Activated CD4-positive, CD25-positive, alpha-beta regulatory T cell treated with anti-CD3 and anti-CD28 coated beads, Interleukin-2, amount 50 U/mL, for 72 hours (primary cell): ENCODE results near the gene HYOU1.
A peak's percentile ranks its signal among the peaks of the same experiment; 100 is the strongest.
"Not testable (repeated sequence)": the region's sequence is repeated elsewhere in the genome, so short reads cannot be mapped to it uniquely, and the experiment has no call there.

Source experiments
- DNase-seq: peaks from one replicate; pipeline ENCODE4 v3.0.0; 2021

HYOU1 gene

DNA sequence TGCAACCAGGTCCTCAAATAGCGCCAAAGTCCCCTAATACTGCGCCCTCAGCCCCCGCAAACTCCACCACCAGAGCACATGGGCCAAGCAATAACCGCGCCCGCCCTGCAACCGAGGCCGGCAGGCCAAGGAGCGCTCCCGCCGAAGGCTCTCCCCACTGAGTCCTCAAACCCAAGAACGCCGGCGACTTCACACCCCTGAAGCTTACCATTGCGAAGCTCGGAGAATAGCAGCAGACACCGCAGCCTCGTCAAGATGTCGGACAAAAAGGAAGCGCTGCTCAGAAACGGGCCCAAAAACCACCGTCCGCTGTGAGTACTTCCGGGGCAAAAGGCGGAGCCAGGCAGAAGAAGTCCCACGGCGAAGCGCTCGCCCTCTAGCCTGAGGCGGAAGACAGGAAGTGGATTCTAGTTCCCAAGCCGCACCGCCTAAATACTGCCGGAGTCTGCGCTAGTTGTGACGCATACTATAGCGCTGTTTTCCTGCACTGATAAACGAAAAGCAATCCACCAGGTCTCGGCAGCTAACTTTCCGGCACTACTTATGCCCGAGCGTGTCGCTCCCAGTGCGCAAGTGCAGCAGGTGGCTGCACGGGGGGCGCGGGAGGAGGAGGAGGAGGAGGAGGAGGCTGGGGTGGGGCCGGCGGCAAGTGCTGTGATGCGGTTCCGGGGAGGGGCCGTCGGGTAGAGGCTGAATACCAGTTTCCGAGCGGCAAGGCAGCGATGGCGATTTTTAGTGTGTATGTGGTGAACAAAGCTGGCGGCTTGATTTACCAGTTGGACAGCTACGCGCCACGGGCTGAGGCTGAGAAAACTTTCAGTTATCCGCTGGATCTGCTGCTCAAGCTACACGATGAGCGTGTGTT lies 38.7 kb downstream of the HYOU1 start, which contains the start of the genes RPS25 and TRAPPC4:
Gene RPS25 (minus strand): TSS at position 270 of the 865 bp plus-strand sequence. CDS start 59 bp downstream, at position 211.
Gene TRAPPC4 (plus strand): TSS at position 693 of the 865 bp plus-strand sequence. CDS start 30 bp downstream, at position 723.
- peak; percentile 92 for DNase-seq

DNA sequence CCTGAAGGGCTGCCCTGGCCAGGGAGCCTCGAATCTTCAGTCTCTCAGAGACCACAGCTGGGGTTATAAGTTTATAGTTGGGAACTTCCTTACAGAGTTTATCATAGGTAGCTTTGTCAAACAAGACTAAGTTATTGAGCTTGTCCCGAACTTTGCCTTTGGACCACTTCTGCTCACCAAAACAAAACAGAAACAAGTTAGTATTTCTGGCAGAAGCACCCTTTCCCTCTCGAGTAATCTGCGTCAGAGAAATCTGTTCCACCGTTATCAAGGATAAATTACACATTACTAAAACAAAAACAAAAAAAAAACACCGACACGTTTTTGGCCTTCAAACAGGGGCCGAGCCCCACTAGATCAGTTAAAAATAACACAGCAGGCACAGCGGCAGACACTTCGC lies 39.6 kb downstream of the HYOU1 start:
- DNase-seq = not testable (repeated sequence)

DNA sequence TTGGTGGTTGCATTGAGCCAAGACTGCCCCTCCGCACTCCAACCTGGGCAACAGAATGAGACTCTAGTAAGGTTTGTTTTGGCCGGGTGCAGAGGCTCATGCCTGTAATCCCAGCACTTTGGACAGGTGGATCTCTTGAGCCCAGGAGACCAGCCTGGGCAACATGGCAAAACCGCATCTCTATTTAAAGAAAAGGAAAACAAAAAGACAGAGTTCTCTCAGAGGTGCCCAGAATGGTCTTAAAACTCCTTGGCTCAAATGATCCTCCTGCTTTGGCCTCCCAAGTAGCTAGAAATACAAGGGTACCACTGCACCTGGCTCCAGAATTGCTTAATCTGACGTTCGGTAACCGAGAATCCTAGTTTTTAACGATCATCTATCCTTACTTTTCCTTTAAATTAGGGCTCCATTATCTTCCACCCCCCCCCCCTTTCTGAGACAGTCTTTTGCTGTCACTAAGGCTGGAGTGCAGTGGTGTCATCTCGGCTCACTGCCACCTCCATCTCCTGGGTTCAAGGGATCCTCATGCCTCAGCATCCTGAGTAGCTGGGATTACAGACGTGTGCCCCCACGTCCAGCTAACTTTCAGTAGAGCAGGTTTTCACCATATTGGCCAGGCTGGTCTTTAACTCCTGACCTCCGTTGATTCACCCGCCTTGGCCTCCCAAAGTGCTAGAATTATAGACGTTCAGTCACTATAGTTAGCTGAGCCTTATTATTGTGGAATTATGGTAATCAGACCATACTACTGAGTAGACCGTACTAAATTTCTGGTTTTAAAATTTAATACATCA lies 40.6 kb downstream of the HYOU1 start:
- no peak for DNase-seq

DNA sequence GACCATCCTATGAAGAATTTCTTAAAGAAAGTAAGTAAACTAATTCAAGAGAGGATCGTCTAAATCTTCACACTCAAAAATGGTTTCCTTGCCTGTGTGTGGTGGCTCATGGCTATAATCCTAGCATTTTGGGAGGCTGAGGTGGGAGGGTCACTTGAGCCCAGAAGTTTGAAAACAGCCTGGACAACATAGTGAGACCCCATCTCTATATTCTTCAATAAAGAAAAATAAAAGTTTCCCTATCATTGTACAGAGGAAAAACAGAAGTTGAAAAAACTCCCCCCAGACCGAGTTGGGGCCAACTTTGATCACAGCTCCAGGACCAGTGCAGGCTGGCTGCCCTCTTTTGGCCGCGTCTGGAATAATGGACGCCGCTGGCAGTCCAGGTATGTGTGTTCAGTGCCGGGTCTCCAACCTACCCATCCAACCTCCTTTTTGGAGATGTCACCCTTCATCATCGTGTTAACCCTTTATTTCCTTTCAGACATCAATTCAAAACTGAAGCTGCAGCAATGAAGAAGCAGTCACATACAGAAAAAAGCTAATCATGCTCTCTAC lies 41.9 kb downstream of the HYOU1 start:
- DNase-seq = no peak

DNA sequence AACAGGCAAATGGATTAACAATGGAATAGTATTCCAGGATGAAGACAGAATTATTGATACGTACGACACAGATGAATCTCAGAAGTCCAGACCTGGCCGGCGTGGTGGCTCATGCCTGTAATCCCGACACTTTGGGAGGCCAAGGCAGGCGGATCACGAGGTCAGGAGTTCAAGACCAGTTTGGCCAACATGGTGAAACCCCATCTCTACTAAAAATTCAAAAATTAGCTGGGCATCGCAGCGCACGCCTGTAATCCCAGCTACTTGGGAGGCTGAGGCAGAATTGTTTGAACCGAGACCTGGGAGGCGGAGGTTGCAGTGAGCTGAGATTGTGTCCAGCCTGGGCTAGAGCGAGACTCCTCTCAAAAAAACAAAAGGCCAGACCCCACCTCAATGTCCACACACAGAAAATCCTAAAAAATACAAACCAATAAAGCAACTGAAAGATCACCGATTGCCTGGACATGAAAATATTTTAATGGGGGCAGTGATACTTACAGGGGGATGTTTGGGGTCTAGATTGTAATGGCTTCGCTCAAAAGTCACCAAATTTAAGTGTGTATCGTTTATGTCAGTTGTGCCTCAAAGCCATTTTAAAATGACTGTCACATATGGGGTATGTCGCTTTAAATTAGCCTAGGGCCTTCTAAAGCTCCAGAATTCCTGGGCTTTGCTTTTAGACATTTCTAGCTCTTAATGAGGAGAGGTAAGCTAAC lies 42.6 kb downstream of the HYOU1 start:
- DNase-seq = no peak

DNA sequence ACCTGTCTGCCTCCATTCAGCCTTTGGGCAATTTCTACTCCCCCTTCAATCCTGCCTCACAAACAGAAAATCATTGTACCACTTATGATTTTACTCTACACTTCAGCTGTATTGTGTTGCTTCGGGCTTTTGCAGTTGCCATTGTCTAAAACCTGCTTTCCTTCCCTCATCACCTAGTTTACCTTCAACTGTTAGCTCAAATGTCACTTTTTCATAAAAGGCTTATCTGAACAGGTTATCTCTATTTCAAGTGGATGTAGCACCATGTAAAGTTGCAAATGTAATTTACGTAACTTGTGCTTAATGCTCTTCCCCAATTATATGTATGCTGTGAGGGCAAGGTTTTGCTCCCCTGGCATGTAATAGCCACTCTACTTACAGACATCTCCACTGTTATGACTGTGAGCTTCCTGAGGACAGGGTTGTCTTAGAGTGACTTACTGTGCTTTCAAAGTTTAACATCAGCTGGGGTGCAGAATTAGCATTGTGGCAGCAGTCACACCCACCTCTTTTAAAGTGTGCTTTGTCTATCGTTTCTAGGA lies 44.3 kb downstream of the HYOU1 start:
- DNase-seq = no peak

DNA sequence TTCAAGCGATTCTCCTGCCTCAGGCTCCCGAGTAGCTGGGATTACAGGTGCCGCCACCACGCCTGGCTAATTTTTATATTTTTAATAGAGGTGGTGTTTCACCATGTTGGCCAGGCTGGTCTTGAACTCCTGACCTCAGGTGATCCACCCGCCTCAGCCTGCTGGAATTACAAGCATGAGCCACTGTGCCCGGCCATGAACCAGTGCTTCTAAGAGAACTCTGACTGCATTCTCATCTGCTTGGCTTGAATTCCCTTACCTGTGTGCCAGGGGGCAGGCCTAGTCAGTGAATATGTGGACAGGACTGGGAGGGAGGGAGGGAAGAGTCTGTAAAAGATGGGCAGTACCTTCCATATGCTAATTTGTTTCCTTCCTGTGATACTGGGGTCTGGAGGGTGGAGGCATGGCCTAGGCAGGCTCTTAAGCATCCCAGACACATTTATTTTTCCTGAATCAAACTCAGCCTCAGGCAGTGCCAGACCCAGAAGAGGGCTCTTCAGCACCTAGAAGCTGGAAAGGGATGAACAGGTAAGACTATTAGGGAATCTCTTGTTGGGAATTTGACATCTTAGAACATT lies 45.4 kb downstream of the HYOU1 start:
- no peak for DNase-seq

DNA sequence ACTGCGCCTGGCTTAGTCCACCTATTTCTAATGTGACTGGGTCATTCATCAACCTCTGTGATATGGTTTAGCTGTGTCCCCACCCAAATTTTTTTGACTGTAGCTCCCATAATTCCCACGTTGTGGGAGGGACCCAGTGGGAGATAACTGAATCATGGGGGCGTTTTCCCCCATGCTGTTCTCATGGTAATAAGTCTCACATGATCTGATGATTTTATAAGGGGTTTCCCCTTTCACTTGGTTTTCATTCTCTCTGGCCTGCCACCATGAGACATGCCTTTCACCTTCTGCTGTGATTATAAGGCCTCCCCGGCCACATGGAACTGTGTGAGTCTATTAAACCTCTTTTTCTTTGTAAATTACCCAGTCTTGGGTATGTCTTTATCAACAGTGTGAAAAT lies 50.3 kb downstream of the HYOU1 start:
- no peak for DNase-seq

DNA sequence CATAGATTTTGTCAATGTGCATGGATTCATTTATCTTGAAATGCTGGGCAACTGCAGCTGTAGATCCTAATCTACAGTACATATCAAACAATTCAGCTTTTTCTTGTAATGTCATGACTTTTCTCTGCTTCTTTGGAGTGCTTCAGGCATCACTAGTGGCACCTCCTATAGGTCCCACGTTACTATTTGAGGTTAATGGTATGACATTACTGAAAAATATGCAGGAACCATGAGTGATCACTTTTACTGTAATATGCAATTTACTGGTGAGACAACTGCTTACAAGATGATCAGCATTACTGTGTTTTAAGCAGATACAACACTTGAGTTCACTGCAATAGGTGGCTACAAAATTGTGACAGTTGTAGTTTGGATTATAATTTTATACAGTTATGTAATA lies 56.1 kb downstream of the HYOU1 start:
- DNase-seq = no peak

DNA sequence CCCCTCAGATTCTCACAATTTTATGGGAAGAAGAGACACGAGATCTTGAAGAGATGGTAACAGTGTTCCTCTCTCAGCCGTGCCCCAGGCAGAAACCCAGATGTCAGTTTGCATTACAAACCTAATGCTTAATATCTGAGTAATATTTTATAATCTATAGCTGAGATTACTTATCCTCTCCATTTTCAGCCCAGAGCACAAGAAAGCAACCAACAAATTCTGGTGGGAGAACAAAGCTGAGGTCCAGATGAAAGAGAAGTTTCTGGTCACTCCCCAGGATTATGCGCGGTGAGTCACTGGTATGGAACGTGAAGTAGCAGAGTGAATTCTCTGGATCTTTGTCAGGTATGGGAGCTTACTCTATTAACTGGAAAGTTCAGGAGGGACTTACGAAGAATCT lies 58.2 kb downstream of the HYOU1 start:
- no peak for DNase-seq

DNA sequence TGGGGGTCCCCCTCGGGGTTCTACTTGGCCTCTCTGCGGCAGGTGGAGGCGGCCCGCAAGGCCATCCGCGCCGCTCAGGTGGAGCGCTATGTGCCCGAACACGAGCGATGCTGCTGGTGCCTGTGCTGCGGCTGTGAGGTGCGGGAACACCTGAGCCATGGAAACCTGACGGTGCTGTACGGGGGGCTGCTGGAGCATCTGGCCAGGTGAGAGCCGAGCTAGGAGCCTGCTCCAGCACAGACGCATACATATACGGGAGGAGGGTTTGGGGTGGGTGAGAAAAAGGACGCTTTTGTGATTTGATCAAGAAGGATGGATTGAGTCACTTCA lies 58.7 kb downstream of the HYOU1 start:
- DNase-seq = no peak

DNA sequence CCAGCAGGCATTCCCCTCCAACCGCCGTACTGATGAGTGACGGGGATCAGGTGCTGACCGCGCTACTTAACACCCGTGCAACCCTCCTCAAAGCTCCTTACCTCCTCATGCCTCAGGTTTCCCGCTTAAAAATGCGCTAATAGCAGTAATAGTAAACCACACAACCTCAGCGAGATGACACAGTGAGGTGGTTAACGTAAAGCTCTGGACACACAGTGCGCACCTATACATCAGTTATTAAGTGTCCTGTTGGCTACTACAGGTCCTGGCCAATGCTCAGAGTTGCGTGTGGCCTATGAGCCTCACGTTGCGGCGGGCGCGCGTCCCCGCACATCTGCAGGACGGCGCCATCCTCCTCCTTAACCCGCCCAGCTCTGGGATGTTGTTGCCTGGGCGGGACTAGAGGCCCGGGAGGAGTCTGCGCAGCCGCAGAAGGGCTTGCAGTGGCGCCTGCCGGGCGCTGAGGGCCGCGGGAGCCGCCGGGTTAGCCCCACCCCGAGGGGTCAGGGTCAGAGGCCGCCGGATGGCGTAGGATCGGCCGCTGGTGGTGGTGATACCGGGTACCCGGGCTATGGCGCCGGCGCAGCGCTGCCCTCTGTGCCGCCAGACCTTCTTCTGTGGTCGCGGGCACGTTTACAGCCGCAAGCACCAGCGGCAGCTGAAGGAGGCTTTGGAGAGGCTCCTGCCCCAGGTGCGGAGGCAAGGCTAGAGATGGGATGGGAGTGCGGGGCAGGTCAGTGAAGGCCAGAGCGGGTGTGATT lies 59.2 kb downstream of the HYOU1 start, which contains the start of gene CENATAC:
Gene CENATAC (plus strand): TSS at position 512 of the 761 bp plus-strand sequence. CDS start 60 bp downstream, at position 572.
- peak; percentile 98 for DNase-seq

DNA sequence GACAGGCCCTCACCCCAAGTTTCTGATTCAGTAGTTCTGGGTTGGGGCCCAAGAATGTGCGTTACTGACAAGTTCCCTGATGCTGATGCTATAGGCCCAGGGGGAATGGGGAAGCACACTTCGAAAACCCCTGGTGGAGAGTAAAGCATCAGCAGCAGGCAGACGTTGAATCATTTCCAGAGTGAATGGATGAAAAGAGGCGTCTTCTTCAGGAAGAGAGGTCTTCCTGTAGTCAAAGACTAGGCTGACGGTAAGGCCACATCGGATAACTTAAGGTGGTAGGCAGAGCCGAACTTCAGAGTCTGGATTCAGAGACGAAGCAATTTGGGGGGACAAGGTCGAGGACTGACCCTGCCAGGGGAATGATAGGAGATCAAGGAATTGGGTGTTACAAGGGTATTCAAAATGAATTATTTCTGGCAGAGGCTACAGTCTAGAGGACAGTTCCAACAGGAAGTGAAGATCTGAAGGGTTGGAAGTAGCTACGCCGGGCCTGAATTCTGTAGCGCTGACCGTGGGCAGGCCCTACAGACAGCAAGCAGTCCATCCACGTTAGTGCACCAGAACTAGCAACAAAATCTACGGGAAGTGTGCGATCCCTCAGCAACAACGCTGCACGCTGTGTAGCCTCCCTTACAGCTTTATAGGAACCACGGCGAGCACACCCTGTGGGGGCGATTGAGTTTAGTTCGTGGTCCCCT lies 59.9 kb downstream of the HYOU1 start:
- DNase-seq = peak; percentile 34
